ENCODE results near the gene ACKR2.

Gene ACKR2

DNA sequence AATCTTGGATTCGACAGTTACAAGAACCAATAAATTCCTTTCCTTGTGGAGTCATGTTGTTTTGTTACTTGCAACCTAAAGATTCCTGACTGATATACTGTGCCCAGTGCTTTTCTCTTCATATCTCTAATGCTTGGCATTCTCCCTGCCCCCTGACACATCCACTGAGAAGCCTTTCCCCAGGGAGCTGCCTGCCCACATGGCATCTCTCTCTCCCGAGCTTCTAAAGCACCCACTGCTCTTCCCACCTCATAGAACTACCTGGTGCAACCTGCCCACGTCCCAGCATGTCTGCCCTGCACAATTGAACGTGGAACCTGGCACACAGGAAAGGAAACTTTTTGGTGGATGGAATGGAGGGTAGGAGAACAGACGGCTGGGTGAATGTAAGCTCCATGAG, 59.6 kb downstream of the ACKR2 start:
- no peak for DNase-seq (ENCODE audit: low read depth)
- TF ChIP-seq, protein P1, sequence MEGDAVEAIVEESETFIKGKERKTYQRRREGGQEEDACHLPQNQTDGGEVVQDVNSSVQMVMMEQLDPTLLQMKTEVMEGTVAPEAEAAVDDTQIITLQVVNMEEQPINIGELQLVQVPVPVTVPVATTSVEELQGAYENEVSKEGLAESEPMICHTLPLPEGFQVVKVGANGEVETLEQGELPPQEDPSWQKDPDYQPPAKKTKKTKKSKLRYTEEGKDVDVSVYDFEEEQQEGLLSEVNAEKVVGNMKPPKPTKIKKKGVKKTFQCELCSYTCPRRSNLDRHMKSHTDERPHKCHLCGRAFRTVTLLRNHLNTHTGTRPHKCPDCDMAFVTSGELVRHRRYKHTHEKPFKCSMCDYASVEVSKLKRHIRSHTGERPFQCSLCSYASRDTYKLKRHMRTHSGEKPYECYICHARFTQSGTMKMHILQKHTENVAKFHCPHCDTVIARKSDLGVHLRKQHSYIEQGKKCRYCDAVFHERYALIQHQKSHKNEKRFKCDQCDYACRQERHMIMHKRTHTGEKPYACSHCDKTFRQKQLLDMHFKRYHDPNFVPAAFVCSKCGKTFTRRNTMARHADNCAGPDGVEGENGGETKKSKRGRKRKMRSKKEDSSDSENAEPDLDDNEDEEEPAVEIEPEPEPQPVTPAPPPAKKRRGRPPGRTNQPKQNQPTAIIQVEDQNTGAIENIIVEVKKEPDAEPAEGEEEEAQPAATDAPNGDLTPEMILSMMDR (IDR thresholded peaks at IDR 0.05; ENCODE audit: low read depth, low read length, missing control alignments): no peak
- no peak overlapping the region for H3K4me3 ChIP-seq (ENCODE audit: low read depth, low read length)

- TF ChIP-seq, protein P1 (IDR thresholded peaks at IDR 0.05; ENCODE audit: low read depth, low read length, missing control alignments): no peak
These were observed 62.4 kb downstream of the ACKR2 start for GRCh38 chr3:42871592-42872196.

GRCh38 chr3:42872718-42873117, 63.5 kb downstream of the ACKR2 start:
- TF ChIP-seq, protein P1 (IDR thresholded peaks at IDR 0.05; ENCODE audit: low read depth, low read length, missing control alignments): no peak
- DNase-seq (ENCODE audit: low read depth): no peak
- no peak overlapping the region for H3K4me3 ChIP-seq (ENCODE audit: low read depth, low read length)

More at GRCh38 chr3:42871592-42872196, 62.4 kb downstream of the ACKR2 start:
- no peak overlapping the region for H3K4me3 ChIP-seq (ENCODE audit: low read depth, low read length)
- no peak for DNase-seq (ENCODE audit: low read depth)

- no peak overlapping the region for H3K4me3 ChIP-seq (ENCODE audit: low read depth, low read length)
- no peak for DNase-seq (ENCODE audit: low read depth)
- TF ChIP-seq, protein P1 (IDR thresholded peaks at IDR 0.05; ENCODE audit: low read depth, low read length, missing control alignments): no peak
These were observed 64.2 kb downstream of the ACKR2 start for GRCh38 chr3:42873221-42873982.

DNA sequence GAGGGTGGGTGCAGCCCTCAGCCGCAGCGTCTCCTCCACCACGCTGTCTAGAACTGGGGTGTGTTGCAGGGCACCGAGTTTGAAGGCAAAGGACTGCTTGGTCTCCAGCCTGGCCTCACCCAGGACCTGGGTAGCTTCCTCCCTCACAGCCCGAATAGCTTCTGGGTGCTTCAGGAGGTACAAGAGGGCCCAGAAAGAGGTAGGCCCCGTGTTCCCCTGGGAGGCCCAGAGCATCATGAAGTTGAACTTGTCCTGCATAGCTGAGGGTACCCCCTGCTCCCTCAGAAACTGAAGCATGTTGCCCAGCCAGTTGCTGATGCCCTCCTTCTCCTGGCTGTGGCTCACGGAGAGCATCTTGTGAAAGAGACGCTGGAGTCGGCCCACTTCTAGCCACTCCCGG, 65.5 kb downstream of the ACKR2 start:
- no peak overlapping the region for H3K4me3 ChIP-seq (ENCODE audit: low read depth, low read length)
- TF ChIP-seq, protein P1 (IDR thresholded peaks at IDR 0.05; ENCODE audit: low read depth, low read length, missing control alignments): no peak
- no peak for DNase-seq (ENCODE audit: low read depth)

- TF ChIP-seq, protein P1 (IDR thresholded peaks at IDR 0.05; ENCODE audit: low read depth, low read length, missing control alignments): no peak
- H3K4me3 ChIP-seq (ENCODE audit: low read depth, low read length): no peak within 1 kb of the TSS
- DNase-seq (ENCODE audit: low read depth): no peak
These were observed 66.3 kb downstream of the ACKR2 start, which contains the start of gene CYP8B1 for GRCh38 chr3:42875325-42876151. Gene CYP8B1 (minus strand): TSS chr3:42875879. CDS start chr3:42875816, 63 bp downstream.
